Measurements from ENCODE around the gene ANKFN1. TPM values are rescaled to one million over a fixed set of nuclear protein-coding genes. Genes with fewer than 3 reads are reported as not detected.

Gene ANKFN1
- total and polyA plus RNA-seq, 2 of the 13 experiments (the other 11 are each of a cell fraction or from before 2014, with no cell fraction given): not detected

DNA sequence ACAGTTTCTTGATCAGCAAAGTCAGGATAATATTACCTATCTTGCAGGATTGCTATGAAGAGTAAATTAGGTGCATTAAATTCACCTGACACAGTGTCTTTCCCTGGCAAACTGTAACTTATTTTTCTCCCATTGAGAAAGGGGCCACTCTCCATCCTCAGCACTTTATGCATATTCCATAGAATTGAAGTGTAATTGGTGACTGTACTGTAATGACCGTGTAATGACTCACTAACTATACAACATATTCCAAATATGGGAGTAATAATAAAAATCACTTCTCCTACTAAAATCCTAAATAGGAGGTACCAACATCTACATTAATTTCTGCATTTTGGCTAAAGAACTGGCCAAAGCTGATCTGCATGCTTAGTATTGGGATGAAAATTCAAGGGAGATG is 298.4 kb downstream of the ANKFN1 start:
- DNase-seq (ENCODE audit: low spot score) (no peak), ATAC-seq (no peak), FAIRE-seq (no peak)
- Histone ChIP-seq H3K79me2 (ENCODE audit: insufficient read depth, low read length) (no peaks in the 10 kb centered on the region), H3K4me3 (replicated peaks in 1 of 3; ENCODE audit: insufficient read depth in 1 of 3, low read depth in 2 of 3, low read length in 3 of 3) (no peak overlapping the region), H3K27ac (ENCODE audit: extremely low read length, insufficient read depth, low read length) (no peak overlapping the region), H3K36me3 (replicated peaks in 1 of 2; ENCODE audit: control insufficient read depth in 1 of 2, insufficient read depth in 2 of 2, low read length in 2 of 2) (no peaks in the 10 kb centered on the region), H3K4me2 (ENCODE audit: low read depth, low read length) (no peak overlapping the region), H3K9ac (ENCODE audit: insufficient read depth, low read depth, low read length) (no peak overlapping the region), H2AFZ (ENCODE audit: low read length) (no peak overlapping the region), H3K9me3 (ENCODE audit: low read length) (no peaks in the 10 kb centered on the region), H3K4me1 (ENCODE audit: insufficient read depth, low read length) (no peaks in the 10 kb centered on the region), H4K20me1 (ENCODE audit: insufficient read depth, low read length) (no peaks in the 10 kb centered on the region), H3K27me3 (ENCODE audit: control insufficient read depth in 1 of 2, insufficient read depth in 2 of 2, low read length in 2 of 2) (peaks cover 0 to 9% of the 10 kb centered on the region in 2 experiments; a peak in 2 of 5 replicates)
- POLR2A ChIA-PET: no interaction called here
- CTCF ChIA-PET (ENCODE audit: low intra/inter-chr PET ratio, low total read pairs): no interaction called here
- no TSS peak for BruUV-seq (replicated peaks)
- TF ChIP-seq, protein P1, sequence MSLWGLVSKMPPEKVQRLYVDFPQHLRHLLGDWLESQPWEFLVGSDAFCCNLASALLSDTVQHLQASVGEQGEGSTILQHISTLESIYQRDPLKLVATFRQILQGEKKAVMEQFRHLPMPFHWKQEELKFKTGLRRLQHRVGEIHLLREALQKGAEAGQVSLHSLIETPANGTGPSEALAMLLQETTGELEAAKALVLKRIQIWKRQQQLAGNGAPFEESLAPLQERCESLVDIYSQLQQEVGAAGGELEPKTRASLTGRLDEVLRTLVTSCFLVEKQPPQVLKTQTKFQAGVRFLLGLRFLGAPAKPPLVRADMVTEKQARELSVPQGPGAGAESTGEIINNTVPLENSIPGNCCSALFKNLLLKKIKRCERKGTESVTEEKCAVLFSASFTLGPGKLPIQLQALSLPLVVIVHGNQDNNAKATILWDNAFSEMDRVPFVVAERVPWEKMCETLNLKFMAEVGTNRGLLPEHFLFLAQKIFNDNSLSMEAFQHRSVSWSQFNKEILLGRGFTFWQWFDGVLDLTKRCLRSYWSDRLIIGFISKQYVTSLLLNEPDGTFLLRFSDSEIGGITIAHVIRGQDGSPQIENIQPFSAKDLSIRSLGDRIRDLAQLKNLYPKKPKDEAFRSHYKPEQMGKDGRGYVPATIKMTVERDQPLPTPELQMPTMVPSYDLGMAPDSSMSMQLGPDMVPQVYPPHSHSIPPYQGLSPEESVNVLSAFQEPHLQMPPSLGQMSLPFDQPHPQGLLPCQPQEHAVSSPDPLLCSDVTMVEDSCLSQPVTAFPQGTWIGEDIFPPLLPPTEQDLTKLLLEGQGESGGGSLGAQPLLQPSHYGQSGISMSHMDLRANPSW (CRISPR knock-in tag; IDR thresholded peaks at IDR 0.05; ENCODE audit: borderline replicate concordance): no peak
- TF ChIP-seq, protein P2, sequence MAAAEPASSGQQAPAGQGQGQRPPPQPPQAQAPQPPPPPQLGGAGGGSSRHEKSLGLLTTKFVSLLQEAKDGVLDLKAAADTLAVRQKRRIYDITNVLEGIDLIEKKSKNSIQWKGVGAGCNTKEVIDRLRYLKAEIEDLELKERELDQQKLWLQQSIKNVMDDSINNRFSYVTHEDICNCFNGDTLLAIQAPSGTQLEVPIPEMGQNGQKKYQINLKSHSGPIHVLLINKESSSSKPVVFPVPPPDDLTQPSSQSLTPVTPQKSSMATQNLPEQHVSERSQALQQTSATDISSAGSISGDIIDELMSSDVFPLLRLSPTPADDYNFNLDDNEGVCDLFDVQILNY (CRISPR knock-in tag; conservative IDR thresholded peaks at IDR 0.05): no peak
- TF ChIP-seq ZNF33A (CRISPR knock-in tag; IDR thresholded peaks at IDR 0.05; ENCODE audit: borderline replicate concordance) (no peak), SMAD3 (CRISPR knock-in tag; IDR thresholded peaks at IDR 0.05) (no peak), ZNF746 (CRISPR knock-in tag; IDR thresholded peaks at IDR 0.05) (no peak), NONO (IDR thresholded peaks at IDR 0.05) (no peak), NONO (CRISPR knock-in tag; conservative IDR thresholded peaks at IDR 0.05) (no peak), ERF (CRISPR knock-in tag; IDR thresholded peaks at IDR 0.05) (no peak), CEBPG (CRISPR knock-in tag; IDR thresholded peaks at IDR 0.05) (no peak), SMYD3 (CRISPR knock-in tag; IDR thresholded peaks at IDR 0.05) (no peak), DPF2 (CRISPR knock-in tag; IDR thresholded peaks at IDR 0.05; ENCODE audit: borderline replicate concordance, low read depth) (no peak), ZFP62 (CRISPR knock-in tag; IDR thresholded peaks at IDR 0.05) (no peak)
- TF ChIP-seq, protein P3, sequence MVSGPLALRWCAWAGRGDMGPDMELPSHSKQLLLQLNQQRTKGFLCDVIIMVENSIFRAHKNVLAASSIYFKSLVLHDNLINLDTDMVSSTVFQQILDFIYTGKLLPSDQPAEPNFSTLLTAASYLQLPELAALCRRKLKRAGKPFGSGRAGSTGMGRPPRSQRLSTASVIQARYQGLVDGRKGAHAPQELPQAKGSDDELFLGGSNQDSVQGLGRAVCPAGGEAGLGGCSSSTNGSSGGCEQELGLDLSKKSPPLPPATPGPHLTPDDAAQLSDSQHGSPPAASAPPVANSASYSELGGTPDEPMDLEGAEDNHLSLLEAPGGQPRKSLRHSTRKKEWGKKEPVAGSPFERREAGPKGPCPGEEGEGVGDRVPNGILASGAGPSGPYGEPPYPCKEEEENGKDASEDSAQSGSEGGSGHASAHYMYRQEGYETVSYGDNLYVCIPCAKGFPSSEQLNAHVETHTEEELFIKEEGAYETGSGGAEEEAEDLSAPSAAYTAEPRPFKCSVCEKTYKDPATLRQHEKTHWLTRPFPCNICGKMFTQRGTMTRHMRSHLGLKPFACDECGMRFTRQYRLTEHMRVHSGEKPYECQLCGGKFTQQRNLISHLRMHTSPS (CRISPR knock-in tag; IDR thresholded peaks at IDR 0.05; ENCODE audit: low read depth): no peak
- intact Hi-C loops (cut with micrococcal nuclease; ENCODE audit: unreplicated experiment) (no loop called here), in situ Hi-C loops (cut with HindIII; ENCODE audit: extremely low pct_ligation_motif_present, low pct_unique_long_range_greater_than_20kb) (no loop called here)
- 0% methylated on average over 1 of the region's 1 CpG for WGBS (ENCODE audit: low lambda C conversion rate)

Data from HepG2 (cell line).